CD4-positive, alpha-beta T cell (primary cell): ENCODE measurements around the gene SETD5. TPM values are rescaled to one million over a fixed set of nuclear protein-coding genes. Genes with fewer than 3 reads are reported as not detected.

Experiments used
- ATAC-seq: fragments of 200-7000 bp; cut with Tn5 transposase; one replicate; pipeline ENCODE4 v1.10.0; 2022; ENCODE audit warnings: mild to moderate bottlenecking; ENCODE audit not compliant: poor library complexity
- CTCF ChIA-PET: fragments of 350-600 bp; sonication (Branson Sonifier 250); formaldehyde crosslinking; loops from one replicate; lab custom pipeline; 2021; ENCODE audit warnings: antibody characterized with exemption, inconsistent platforms; lab: Charles Lee
- POLR2A ChIA-PET: fragments of 350-600 bp; sonication (Branson Sonifier 250); formaldehyde crosslinking; loops from one replicate; lab custom pipeline; 2021; ENCODE audit warnings: antibody characterized with exemption, inconsistent platforms; lab: Charles Lee
- DNase-seq, 14 experiments: peaks; one replicate each; pipeline ENCODE4 v3.0.0-alpha.2; 2013 to 2020; ENCODE audit warnings: mixed read lengths in 2 of 14
- H3K27ac ChIP-seq, 2 donors: one replicate each; pipeline versions ENCODE4 v1.5.1 to v1.7.0; 2013; ENCODE audit warnings: low read length in 2 of 2, low read depth in 1 of 2, mild to moderate bottlenecking in 1 of 2
- H3K27me3 ChIP-seq, 2 experiments: 1 replicate in 1 of 2; 2 replicates in 1 of 2; pipeline versions ENCODE4 v1.6.1 to v1.7.0; 2013; ENCODE audit warnings: low read length in 2 of 2, control low read depth in 1 of 2, mild to moderate bottlenecking in 1 of 2, moderate library complexity in 1 of 2; ENCODE audit not compliant: insufficient read depth in 2 of 2, control insufficient read depth in 1 of 2
- H3K36me3 ChIP-seq: one replicate; pipeline ENCODE4 v1.6.1; 2013; ENCODE audit warnings: low read length, control low read depth; ENCODE audit not compliant: insufficient read depth
- H3K4me1 ChIP-seq: one replicate; pipeline ENCODE4 v1.6.1; 2013; ENCODE audit warnings: low read length, control low read depth; ENCODE audit not compliant: insufficient read depth
- H3K4me3 ChIP-seq: one replicate; pipeline ENCODE4 v1.5.1; 2013; ENCODE audit warnings: mild to moderate bottlenecking, low read length, moderate library complexity
- H3K9me3 ChIP-seq, 2 experiments: 1 replicate in 1 of 2; 2 replicates in 1 of 2; pipeline versions ENCODE4 v1.6.1 to v1.7.0; 2013; ENCODE audit warnings: low read length in 2 of 2, mild to moderate bottlenecking in 2 of 2, control low read depth in 1 of 2, moderate library complexity in 1 of 2; ENCODE audit not compliant: control insufficient read depth in 1 of 2, insufficient read depth in 1 of 2
- H3K27ac Mint-ChIP-seq: one replicate; pipeline ENCODE4 v1.8.0; 2020; ENCODE audit warnings: mixed read lengths
- H3K27me3 Mint-ChIP-seq: one replicate; pipeline ENCODE4 v1.8.0; 2021; ENCODE audit warnings: mixed read lengths
- H3K36me3 Mint-ChIP-seq: one replicate; pipeline ENCODE4 v1.8.0; 2021; ENCODE audit warnings: low read depth, mixed read lengths
- H3K4me1 Mint-ChIP-seq: one replicate; pipeline ENCODE4 v1.8.0; 2021; ENCODE audit warnings: low read depth, mixed read lengths
- H3K4me3 Mint-ChIP-seq: one replicate; pipeline ENCODE4 v1.8.0; 2020; ENCODE audit warnings: mild to moderate bottlenecking, mixed read lengths
- H3K9me3 Mint-ChIP-seq: one replicate; pipeline ENCODE4 v1.8.0; 2020; ENCODE audit warnings: mixed read lengths
- intact Hi-C, 2 experiments: fragments of 100-400 bp; cut with DNase I in 1 of 2; cut with micrococcal nuclease in 1 of 2; formaldehyde crosslinking; loops; one replicate each; pipeline versions ENCODE4 v1.15.1 to v1.9.0; 2023 to 2025; cut with DNase I, micrococcal nuclease
- total RNA-seq, 174 experiments: library from RNA in 2 of 174; stranded (reverse) in 2 of 174; gene quantifications; one replicate each; pipeline ENCODE4 v1.2.3 and lab custom pipeline; 2021 to 2026
- TF ChIP-seq, protein P1 (sequence below): fragments of 200-600 bp; IDR thresholded peaks from one replicate; pipeline ENCODE4 v1.8.0; 2022; ENCODE audit warnings: antibody characterized with exemption, mild to moderate bottlenecking

Gene SETD5
- total RNA-seq, 2 experiments from 2014 or later: 58.5 to 67.6 TPM

- Histone ChIP-seq H3K4me3 (no peak overlapping the region), H3K27me3 (no peaks in the 10 kb centered on the region), H3K9me3 (no peaks in the 10 kb centered on the region), H3K27ac (no peak overlapping the region), H3K4me1 (no peaks in the 10 kb centered on the region), H3K36me3 (peaks cover 95% of the 10 kb centered on the region)
- ChIA-PET CTCF (interaction anchor here (0.9 to 1.1 kb wide), 2 partner anchors 26 to 77 kb away, joined by 3 to 4 read pairs; no protein-coding TSS in a partner anchor), POLR2A (no interaction called here)
- TF ChIP-seq, protein P1, sequence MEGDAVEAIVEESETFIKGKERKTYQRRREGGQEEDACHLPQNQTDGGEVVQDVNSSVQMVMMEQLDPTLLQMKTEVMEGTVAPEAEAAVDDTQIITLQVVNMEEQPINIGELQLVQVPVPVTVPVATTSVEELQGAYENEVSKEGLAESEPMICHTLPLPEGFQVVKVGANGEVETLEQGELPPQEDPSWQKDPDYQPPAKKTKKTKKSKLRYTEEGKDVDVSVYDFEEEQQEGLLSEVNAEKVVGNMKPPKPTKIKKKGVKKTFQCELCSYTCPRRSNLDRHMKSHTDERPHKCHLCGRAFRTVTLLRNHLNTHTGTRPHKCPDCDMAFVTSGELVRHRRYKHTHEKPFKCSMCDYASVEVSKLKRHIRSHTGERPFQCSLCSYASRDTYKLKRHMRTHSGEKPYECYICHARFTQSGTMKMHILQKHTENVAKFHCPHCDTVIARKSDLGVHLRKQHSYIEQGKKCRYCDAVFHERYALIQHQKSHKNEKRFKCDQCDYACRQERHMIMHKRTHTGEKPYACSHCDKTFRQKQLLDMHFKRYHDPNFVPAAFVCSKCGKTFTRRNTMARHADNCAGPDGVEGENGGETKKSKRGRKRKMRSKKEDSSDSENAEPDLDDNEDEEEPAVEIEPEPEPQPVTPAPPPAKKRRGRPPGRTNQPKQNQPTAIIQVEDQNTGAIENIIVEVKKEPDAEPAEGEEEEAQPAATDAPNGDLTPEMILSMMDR: no peak
- no peak overlapping the region for H3K27ac Mint-ChIP-seq
- H3K4me3 Mint-ChIP-seq: no peak overlapping the region
- no peaks in the 10 kb centered on the region for H3K9me3 Mint-ChIP-seq
- ATAC-seq (no peak), DNase-seq (no peak)
- peaks cover 97% of the 10 kb centered on the region for H3K36me3 Mint-ChIP-seq
- intact Hi-C loops: no loop called here
- no peaks in the 10 kb centered on the region for H3K4me1 Mint-ChIP-seq
- H3K27me3 Mint-ChIP-seq: no peaks in the 10 kb centered on the region
Observed at GRCh38 chr3:9430733-9431132, 33.3 kb downstream of the SETD5 start.

DNA sequence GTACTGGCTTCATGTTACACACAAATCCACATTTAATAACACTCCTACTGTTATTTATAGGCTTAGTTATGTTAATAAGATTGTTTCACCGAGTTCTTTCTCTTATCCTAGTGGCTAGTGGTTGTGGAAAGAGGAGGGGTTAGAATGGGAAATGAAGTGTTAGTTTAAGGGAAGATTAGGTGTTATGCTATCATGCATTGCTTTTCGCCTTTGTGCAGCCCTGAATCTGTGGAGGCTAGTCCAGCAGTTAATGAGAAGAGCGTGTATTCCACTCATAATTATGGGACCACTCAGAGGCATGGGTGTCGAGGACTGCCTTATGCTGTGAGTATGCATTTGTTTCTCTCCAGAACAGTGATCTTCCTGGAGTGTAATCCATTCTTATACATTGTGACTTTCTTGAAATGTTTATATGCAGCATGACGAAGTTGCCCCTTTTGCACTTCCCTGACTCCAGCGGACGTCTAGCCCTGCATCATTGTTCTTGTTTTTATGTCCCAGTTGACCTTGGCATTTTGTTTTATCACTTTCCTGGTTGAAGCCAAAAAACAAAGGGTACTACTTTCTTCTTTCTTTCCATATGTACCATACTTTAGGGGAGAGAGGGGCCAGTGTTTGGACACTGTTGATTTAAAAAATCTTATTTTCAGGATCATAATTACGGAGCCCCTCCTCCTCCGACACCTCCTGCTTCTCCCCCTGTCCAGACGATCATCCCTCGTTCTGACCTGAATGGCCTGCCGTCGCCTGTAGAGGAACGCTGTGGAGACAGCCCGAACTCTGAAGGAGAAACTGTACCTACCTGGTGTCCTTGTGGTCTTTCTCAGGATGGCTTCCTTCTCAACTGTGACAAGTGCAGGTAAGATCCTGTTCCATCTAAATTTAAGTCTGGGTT, 36.5 kb downstream of the SETD5 start:
- intact Hi-C loops: no loop called here
- CTCF ChIA-PET: interaction anchor here (0.6 kb wide), 1 partner anchor 70 kb away, joined by 3 read pairs; no protein-coding TSS in a partner anchor

DNA sequence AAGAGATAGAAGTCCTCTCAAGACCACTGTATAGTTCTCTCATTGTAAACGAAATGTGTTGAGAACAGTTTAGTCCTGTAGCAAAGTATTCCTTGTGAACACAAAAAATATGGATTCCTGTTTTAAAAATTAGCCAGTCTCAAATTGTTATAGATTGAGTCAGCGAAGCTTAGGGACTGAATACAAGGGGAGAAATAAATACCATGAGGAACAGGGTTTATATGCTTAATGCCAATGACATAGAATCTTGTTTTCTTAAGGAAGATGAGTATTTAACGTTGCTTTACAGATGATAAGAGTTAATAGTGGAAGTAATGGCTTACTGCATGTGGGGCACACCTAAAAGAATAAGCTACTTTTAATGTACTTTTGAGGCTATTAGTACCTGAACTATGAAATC, 37.9 kb downstream of the SETD5 start:
- intact Hi-C loops: no loop called here
- Histone ChIP-seq H3K4me3 (no peak overlapping the region), H3K36me3 (peaks cover 98% of the 10 kb centered on the region), H3K27ac (no peak overlapping the region), H3K9me3 (no peaks in the 10 kb centered on the region), H3K4me1 (no peaks in the 10 kb centered on the region), H3K27me3 (no peaks in the 10 kb centered on the region)
- H3K4me3 Mint-ChIP-seq: no peak overlapping the region
- ChIA-PET CTCF (interaction anchor here (0.7 kb wide), 1 partner anchor 415 kb away, joined by 3 read pairs; no protein-coding TSS in a partner anchor), POLR2A (interaction anchor here (1.1 kb wide), 1 partner anchor 39 kb away, joined by 3 read pairs; no protein-coding TSS in a partner anchor)
- peaks cover 96% of the 10 kb centered on the region for H3K36me3 Mint-ChIP-seq
- no peak overlapping the region for H3K27ac Mint-ChIP-seq
- no peak for ATAC-seq
- H3K4me1 Mint-ChIP-seq: peaks cover 4% of the 10 kb centered on the region
- no peaks in the 10 kb centered on the region for H3K27me3 Mint-ChIP-seq
- TF ChIP-seq, protein P1: no peak
- no peak for DNase-seq
- H3K9me3 Mint-ChIP-seq: no peaks in the 10 kb centered on the region

More for the DNA sequence above, 36.5 kb downstream of the SETD5 start:
- Histone ChIP-seq H3K27ac (no peak overlapping the region), H3K27me3 (no peaks in the 10 kb centered on the region), H3K9me3 (no peaks in the 10 kb centered on the region), H3K4me1 (no peaks in the 10 kb centered on the region), H3K4me3 (no peak overlapping the region), H3K36me3 (peaks cover 98% of the 10 kb centered on the region)
- DNase-seq: no peak
- no peak overlapping the region for H3K27ac Mint-ChIP-seq
- no peaks in the 10 kb centered on the region for H3K9me3 Mint-ChIP-seq
- POLR2A ChIA-PET: no interaction called here
- H3K4me3 Mint-ChIP-seq: no peak overlapping the region
- TF ChIP-seq, protein P1: no peak
- H3K27me3 Mint-ChIP-seq: no peaks in the 10 kb centered on the region
- H3K4me1 Mint-ChIP-seq: peaks cover 4% of the 10 kb centered on the region
- no peak for ATAC-seq
- peaks cover 96% of the 10 kb centered on the region for H3K36me3 Mint-ChIP-seq
